ENCODE data around the gene ETHE1. TPM values are rescaled to one million over a fixed set of nuclear protein-coding genes. Genes with fewer than 3 reads are reported as not detected.

The ETHE1 gene, protein sequence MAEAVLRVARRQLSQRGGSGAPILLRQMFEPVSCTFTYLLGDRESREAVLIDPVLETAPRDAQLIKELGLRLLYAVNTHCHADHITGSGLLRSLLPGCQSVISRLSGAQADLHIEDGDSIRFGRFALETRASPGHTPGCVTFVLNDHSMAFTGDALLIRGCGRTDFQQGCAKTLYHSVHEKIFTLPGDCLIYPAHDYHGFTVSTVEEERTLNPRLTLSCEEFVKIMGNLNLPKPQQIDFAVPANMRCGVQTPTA
- 39.4 and 43.6 TPM in 2 replicates for total RNA-seq (2014; rRNA removed; shearing (Covaris generic))
- 62.1 and 77.5 TPM in 2 replicates for polyA plus RNA-seq (2015; cell fraction: cytosol; rRNA removed)
- polyA plus RNA-seq (2015; cell fraction: nucleus; rRNA removed) = 29.8 and 34.3 TPM in 2 replicates

DNA sequence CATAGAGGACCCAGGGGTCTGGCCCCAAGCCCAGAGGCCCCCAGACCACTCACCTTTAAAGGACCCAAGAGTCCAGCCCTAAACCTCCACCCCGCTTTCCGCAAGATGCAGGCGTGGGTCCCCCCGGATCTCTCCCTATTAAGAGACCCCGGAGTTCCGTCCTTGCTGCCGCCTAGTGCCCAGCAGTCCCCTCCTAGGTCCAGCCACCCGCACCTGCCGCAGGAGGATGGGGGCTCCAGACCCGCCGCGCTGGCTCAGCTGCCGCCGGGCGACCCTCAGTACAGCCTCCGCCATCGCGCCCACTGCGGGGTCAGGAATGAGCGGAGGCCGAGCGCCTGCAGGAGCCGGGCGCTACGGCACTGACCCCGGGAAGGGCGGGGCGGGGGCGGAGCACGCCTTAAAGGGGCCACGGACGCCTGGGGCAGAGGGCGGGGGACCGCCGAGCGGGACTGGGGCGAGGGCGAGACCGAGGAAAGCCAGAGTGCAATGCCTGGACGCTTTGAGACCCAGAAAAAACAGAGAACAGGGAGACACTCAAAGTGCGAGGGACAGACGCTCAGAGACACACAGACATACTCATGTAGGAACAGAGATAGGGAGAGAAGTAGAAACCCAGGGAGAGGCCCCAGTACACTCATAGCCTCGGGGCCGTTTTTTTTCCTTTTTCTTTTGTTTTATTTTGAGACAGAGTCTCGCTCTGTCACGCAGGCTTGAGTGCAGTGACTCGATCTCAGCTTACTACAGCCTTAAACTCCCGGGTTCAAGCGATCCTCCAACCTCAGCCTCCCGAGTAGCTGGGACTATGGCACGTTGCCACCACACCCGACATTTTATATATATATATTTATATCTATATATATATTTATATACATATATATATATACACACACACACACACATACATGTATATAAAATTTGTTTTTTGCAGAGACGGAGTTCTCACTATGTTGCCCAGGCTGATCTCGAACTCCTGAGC, at the start of gene ETHE1:
Gene ETHE1, minus strand, starts transcription at position 318 of the 976 bp plus-strand sequence. Its CDS starts 24 bp downstream, at position 294.
- in situ Hi-C loops (cut with HindIII; ENCODE audit: low pct_unique_long_range_greater_than_20kb, low sequenced_read_pairs) = no loop called here
- peak; percentile 69 for DNase-seq (ENCODE audit: low read depth, low spot score)

DNA sequence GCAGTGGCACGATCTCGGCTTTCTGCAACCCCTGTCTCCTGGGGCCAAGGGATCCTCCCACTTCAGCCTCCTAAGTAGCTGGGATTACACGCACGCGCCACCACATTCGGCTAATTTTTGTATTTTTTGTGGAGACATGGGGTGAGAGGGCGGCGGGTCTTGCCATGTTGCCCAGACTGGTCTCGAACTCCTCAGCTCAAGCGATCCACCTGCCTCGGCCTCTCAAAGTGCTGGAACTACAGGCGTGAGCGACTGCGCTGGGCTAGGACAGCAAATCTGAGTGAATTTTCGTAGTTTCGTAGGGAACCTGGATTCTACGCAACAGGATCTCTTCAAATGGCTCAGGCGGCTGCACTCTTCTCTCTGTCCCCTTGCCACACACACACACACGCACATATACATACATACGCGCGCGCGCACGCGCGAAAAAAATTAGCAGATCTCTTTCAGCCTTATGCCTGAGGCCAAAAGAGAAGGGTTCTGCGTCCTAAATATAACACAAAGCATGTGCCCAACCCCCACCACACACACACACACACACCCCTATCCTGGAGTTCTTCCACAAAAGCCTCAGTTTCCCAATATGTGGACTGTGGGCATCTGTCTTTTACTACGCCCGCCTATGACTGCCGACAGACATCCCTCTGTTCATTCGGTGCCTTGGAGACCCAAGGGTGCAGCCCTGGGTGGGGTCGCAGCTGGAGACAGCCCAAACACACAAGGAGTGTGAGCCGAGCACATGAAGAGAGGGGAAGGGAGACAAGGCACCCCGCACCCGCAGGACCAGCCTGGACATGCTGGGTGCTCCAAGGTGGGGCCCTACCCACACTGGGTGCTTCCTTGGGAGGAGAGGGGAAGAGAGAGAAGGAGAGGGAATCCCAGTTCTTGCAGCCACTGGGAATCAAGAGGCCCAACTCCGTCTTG, 49.2 kb upstream of the ETHE1 start:
- no peak for DNase-seq (ENCODE audit: low read depth, low spot score)
- in situ Hi-C loops (cut with HindIII; ENCODE audit: low pct_unique_long_range_greater_than_20kb, low sequenced_read_pairs) = no loop called here

DNA sequence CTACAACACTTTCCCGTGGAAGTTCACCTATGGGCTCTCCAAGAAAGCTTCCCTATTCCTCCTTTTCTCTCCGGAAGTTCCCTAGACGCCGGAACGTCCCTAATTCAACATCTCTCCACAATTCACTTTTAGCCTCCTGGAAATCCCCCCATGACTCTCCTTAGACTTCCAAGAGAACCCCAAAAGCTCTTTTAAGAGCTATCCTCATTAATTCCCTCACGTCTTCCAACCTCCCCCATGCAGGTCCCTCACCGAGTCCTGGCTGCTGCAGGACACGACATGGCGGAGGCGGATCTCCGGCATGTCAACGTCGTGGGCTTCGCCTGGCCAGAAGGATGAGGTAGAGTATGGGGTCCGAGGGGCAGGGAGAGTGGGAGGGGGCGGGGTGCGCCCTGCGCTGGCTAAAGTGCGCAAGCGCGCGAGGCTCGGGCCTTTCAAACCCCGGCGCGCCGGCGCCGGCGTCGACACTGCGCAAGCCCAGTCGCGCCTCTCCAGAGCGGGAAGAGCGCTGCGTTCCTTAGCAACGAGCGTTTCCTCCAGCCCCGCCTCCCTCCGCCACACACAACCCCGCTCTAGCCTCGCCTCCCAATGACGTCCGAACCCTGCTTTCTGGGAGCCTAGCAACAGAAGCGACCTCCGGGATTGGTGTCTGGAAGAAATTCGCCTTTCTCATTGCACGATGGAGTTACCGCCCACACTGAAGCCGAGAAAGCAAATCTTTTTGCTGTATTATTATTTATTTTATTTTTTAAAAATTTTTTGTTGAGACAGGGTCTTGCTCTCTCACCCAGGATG, 48.4 kb upstream of the ETHE1 start, which contains the start of the genes PINLYP and XRCC1:
Gene PINLYP, plus strand, starts transcription at position 646 of the 795 bp plus-strand sequence. CDS start 1,391 bp downstream, outside the sequence.
Gene XRCC1, minus strand, starts transcription at position 372 of the 795 bp plus-strand sequence. Its CDS starts 69 bp downstream, at position 303.
- in situ Hi-C loops (cut with HindIII; ENCODE audit: low pct_unique_long_range_greater_than_20kb, low sequenced_read_pairs) = no loop called here
- peak; percentile 99 for DNase-seq (ENCODE audit: low read depth, low spot score)

DNA sequence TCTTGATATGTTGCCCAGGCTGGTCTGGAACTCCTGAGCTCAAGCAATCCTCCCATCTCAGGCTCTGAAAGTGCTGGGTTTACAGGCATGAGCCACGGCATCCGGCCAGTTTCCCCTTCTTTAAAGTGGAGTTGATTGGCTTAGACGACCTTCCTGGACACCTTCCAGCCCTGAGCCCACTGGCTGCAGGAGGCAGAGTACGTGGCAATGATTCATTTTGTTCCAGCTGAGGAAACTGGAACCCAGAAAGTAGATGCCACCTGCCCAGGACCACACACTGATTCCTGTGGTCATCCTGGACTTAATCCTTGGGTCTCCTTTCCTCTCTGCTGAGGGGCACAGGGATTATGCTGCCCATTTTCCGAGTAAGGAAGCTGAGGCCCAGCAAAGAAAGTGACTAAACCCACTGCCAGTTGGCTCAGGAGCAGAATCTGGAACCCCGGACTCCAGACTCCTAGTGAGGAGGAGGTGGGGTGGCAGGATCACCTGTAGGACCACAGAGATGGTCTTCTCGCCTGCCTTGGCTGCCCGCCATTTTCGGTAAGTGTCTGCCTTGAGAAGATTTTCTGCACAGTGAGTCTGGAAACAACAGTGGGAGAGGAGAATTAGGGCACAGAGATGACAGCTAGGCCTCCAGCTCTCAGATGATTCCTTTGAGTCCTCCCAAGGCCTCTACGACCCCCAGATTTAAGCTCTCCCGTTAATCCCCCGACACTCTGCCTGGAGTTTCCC, 47.6 kb upstream of the ETHE1 start:
- DNase-seq (ENCODE audit: low read depth, low spot score) = no peak
- in situ Hi-C loops (cut with HindIII; ENCODE audit: low pct_unique_long_range_greater_than_20kb, low sequenced_read_pairs) = no loop called here

DNA sequence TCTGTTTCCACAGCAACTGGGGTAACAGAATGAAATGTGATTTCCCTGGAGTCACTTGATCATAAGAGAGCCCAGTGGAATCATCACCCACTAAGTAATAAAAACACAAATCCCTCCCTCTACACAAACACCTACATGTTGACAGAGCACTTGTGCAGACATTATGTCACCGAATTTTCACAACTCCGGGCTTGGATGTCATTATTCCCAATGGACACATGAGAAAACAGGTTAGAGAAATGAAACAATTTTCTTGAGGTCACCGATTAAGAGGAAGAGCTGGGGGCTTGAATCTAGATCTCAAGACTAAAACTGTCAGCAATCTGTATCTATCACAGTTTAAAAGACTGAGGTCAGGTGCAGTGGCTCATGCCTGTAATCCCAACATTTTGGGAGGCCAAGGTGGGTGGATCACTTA, 45.2 kb upstream of the ETHE1 start:
- in situ Hi-C loops (cut with HindIII; ENCODE audit: low pct_unique_long_range_greater_than_20kb, low sequenced_read_pairs) = no loop called here
- no peak for DNase-seq (ENCODE audit: low read depth, low spot score)

DNA sequence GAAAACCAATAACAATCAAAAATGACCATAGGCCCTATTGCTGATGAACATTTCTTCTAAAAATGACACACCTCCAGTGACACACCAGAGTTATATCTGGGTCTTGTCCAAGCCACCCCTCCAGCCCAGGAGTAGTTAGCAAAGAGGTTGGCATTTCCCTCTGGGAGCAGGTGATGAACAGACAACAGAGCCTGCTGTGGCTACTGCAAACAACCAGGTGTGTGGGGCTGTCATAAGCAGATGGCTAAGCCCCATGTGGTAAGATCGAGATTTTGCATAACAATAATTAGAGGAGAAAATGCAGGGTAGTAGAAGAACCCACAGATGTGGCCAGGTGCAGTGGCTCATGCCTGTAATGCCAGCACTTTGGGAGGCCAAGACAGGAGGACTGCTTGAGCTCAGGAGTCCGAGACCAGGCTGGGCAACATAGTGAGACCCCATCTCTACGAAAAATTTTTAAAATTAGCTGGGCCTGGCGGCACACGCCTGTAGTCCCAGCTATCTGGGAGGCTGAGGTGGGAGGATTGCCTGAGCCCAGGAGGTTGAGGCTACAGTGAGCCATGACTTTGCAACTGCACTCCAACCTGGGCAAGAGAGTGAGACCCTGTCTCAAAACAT, 43.3 kb upstream of the ETHE1 start:
- no peak for DNase-seq (ENCODE audit: low read depth, low spot score)
- in situ Hi-C loops (cut with HindIII; ENCODE audit: low pct_unique_long_range_greater_than_20kb, low sequenced_read_pairs) = no loop called here

DNA sequence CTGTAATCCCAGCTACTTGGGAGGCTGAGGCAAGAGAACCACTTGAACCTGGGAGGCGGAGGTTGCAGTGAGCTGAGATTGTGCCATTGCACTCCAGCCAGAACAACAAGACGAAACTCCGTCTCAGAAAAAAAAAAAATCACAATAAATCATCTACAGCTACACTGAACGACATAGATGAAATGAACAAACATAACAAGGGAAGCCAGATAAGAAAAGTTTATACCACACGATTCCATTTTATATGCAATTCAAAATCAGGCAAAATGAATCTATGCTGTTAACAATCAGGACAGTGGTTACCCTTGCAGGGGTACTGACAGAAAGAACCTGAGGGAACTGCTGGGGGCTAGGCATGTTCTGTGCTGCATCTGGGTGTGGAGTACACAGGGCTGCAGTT, 42.7 kb upstream of the ETHE1 start:
- DNase-seq (ENCODE audit: low read depth, low spot score) = no peak
- in situ Hi-C loops (cut with HindIII; ENCODE audit: low pct_unique_long_range_greater_than_20kb, low sequenced_read_pairs) = no loop called here

DNA sequence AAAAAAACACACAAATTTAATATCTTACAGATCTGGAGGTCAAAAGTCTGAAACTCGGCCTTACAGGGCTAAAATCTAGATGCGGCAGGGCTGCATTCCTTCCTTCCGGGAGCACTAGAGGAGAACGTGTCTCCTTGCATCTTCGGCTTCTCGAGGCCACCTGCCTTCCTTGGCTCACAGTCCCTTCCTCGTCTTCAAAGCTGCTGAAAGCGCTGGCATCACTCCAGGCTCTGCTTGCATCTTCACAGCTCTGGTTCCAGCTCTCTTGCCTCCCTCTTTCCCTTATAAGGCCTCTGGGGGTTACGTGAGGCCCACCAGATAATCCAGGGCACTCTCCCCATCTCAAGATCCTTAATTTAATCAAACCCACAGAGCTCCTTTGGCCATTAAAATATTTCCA, 37.8 kb upstream of the ETHE1 start:
- in situ Hi-C loops (cut with HindIII; ENCODE audit: low pct_unique_long_range_greater_than_20kb, low sequenced_read_pairs) = no loop called here
- no peak for DNase-seq (ENCODE audit: low read depth, low spot score)

DNA sequence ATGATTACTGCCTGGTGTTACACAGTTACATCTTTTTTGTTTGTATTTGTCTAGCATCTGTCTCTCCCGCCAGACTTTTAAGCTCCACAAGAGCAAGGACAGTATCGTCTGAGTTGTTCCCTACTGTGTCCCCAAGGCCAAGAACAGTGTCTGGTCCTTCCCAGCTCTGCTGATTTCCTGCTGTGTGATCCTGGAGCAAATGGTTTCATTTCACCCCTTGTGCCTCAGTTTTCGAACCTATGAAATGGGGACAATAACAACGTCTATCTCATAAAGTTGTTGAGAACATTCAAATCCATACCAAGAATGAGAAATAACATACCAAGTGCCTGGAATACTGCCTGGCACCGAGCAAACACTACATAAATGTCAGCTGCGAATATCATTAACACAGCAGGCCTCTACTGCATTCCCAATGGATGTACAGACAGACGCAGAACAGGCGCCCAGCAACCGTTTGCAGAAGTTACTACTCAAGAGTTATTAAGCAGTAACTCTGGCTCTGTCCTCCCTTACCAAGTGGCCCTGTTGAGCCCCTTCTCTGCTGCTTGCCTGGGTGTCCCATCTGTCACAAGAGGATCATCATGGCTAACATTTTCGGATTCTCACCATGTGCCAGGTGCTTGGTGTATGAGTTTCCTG, 36.9 kb upstream of the ETHE1 start:
- in situ Hi-C loops (cut with HindIII; ENCODE audit: low pct_unique_long_range_greater_than_20kb, low sequenced_read_pairs) = no loop called here
- DNase-seq (ENCODE audit: low read depth, low spot score) = no peak

DNA sequence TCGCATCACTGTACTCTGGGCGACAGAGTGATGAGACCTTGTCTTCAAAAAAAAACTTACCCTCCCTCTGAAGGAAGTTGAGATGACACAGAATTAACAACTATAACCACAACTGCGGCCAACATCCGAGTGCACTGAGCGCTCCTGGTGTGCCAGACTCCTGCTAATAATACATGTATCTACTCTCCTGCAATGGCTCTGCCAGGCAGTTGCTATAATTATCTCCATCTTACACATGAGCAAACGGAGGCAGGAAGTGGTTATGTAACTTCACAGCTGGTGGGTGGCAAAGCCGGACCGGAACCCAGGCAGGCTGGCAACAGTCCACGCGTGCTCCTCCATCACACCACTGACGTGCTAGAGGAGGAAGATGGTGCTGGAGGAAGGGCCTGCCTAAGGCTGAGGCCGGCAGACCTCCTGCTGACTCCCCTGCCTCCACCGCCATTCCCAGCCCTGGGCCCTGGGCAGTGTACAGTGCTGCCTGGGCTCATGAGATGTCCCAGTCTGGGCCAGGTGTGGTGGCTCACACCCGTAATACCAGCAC, 35.8 kb upstream of the ETHE1 start:
- in situ Hi-C loops (cut with HindIII; ENCODE audit: low pct_unique_long_range_greater_than_20kb, low sequenced_read_pairs) = no loop called here
- DNase-seq (ENCODE audit: low read depth, low spot score) = no peak

DNA sequence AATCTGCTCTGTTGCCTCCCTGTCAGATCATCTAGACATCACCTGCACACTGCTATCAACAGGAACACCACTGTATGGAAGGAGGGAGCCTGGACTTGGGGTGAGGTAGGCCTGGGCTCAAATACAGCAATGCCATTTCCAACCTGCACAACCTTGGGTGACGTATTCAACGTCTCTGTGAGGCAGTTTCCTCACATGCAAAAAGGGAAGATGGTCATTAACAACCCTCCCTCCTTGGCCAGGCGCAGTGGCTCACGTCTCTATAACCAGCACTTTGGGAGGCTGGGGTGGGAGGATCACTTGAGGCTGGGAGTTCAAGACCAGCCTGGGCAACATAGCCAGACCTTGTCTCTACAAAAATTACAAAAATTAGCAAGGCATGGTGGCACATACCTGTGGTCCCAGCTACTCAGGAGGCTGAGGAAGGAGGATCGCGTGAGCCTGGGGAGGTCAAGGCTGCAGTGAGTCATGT, 35.3 kb upstream of the ETHE1 start:
- in situ Hi-C loops (cut with HindIII; ENCODE audit: low pct_unique_long_range_greater_than_20kb, low sequenced_read_pairs) = no loop called here
- DNase-seq (ENCODE audit: low read depth, low spot score) = no peak

DNA sequence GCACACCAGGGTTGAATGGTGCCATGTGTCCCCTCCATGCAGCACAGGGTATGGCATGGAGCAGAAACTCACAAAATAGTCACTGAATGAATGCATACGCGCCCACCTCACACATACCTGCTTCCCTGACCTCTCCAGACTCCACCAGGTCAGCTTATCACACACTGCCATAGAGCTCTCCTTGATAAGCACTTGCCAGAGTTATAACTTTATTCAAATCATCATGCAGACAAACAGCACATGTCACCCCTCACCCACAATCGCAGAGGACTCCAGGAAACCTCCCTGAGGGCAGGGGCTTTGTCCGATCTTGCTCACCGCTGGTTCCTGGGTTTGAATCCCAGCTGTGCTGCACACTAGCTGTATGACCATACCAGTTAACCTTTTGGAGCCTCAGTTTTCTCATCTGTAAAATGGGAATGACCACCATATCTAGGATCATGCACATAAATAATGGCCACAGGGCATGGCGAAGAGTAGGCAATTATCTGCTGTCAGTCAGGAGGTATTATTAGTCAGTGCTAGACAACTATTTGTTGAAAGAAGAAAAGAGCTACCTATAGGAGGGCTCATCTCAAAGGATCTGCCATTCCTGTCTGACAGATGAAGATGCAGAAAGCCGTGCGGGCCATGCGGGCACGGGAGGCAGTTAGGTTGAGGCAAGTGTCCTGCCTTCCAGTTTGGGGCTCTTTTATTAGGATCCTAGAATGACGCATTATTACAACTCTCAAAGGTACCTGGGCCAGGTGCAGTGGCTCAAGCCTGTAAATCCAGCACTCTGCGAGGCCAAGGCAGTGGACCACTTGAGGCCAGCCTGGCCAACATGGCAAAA, 34.4 kb upstream of the ETHE1 start:
- DNase-seq (ENCODE audit: low read depth, low spot score) = no peak
- in situ Hi-C loops (cut with HindIII; ENCODE audit: low pct_unique_long_range_greater_than_20kb, low sequenced_read_pairs) = no loop called here

DNA sequence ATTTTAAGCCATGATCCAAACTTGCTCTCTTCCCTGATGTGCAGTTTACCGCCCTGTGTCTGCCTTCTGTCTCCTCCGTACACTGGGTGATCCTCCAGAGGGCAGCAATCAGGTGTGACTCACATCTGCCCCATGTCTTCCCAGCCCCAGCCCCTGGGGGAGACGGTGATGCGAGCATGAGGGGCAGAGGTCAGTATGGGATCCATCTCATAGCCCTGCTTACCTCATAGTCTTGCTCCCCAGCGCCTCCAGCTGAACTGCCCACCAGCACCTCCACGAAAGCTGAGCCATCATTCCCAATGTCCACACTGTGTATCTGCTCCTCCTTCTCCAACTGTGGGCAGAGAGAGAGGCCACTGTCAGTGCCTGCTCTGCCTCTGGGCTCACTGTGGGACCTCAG, 33.7 kb upstream of the ETHE1 start:
- DNase-seq (ENCODE audit: low read depth, low spot score) = peak; percentile 11
- in situ Hi-C loops (cut with HindIII; ENCODE audit: low pct_unique_long_range_greater_than_20kb, low sequenced_read_pairs) = no loop called here

DNA sequence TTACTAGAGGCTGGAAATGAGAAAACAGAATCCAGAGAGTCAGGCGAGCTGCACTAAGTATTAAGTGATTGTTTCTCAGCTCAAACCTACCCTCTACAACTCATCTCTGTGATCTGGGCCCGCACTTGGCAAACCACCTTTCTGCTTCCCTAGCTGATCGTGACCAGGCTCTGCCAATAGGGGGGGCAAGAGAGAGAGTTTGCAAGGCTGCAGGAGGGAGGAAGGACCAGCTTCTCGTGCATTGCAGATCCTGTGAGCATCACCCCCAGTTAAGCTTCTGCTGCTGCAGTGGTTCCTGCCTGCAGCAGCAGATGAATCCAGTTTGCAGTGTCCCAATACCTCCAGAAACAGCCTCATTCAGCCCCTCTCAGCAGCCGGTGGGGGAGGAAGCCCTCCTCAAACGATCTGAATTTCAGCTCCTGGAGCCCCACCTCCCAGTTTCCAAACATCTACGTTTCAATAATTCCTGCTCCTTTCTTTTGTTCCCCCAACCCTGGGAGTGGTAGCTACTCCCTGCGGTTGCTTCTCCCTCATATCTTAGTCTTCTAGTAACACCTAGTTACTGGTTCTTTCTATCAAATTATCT, 28.3 kb upstream of the ETHE1 start:
- DNase-seq (ENCODE audit: low read depth, low spot score) = peak; percentile 81
- in situ Hi-C loops (cut with HindIII; ENCODE audit: low pct_unique_long_range_greater_than_20kb, low sequenced_read_pairs) = no loop called here
